H9 (cell line): ENCODE data around the gene CYP21A2. TPM values are rescaled to one million over a fixed set of nuclear protein-coding genes. Genes with fewer than 3 reads are reported as not detected.
"Not testable (repeated sequence)": the region's sequence is repeated elsewhere in the genome, so short reads cannot be mapped to it uniquely, and the experiment has no call there.

Source experiments
- DNase-seq: peaks from one replicate; pipeline ENCODE4 v3.0.0-alpha.2; 2017
- H2AFZ ChIP-seq: one replicate; pipeline ENCODE4 v1.6.1; 2013; ENCODE audit warnings: mild to moderate bottlenecking, low read length, control low read depth, moderate library complexity
- H2AK5ac ChIP-seq: 2 replicates; pipeline ENCODE4 v1.6.1; 2013; ENCODE audit warnings: low read length, control low read depth, mixed read lengths; ENCODE audit not compliant: insufficient read length
- H2BK120ac ChIP-seq: one replicate; pipeline ENCODE4 v1.6.1; 2013; ENCODE audit warnings: low read depth, mild to moderate bottlenecking, low read length, control low read depth, inconsistent platforms; ENCODE audit not compliant: poor library complexity, severe bottlenecking
- H2BK12ac ChIP-seq: 2 replicates; pipeline ENCODE4 v1.6.1; 2013; ENCODE audit warnings: low read length, control low read depth, mixed read lengths, low read depth; ENCODE audit not compliant: insufficient read length
- H2BK15ac ChIP-seq: 2 replicates; pipeline ENCODE4 v1.6.1; 2013; ENCODE audit warnings: low read depth, low read length, control low read depth
- H2BK20ac ChIP-seq: one replicate; pipeline ENCODE4 v1.6.1; 2013; ENCODE audit warnings: low read depth, mild to moderate bottlenecking, low read length, control low read depth, inconsistent platforms; ENCODE audit not compliant: poor library complexity, severe bottlenecking
- H2BK5ac ChIP-seq: 2 replicates; pipeline ENCODE4 v1.6.1; 2013; ENCODE audit warnings: low read length, control low read depth, mixed read lengths; ENCODE audit not compliant: insufficient read length
- H3K14ac ChIP-seq: 2 replicates; pipeline ENCODE4 v1.6.1; 2013; ENCODE audit warnings: low read length, control low read depth; ENCODE audit not compliant: insufficient read depth
- H3K18ac ChIP-seq: 2 replicates; pipeline ENCODE4 v1.6.1; 2013; ENCODE audit warnings: low read depth, mild to moderate bottlenecking, mixed read lengths, low read length, control low read depth; ENCODE audit not compliant: insufficient read length
- H3K23ac ChIP-seq: 2 replicates; pipeline ENCODE4 v1.6.1; 2013; ENCODE audit warnings: low read length, control low read depth, mixed read lengths, low read depth; ENCODE audit not compliant: insufficient read length
- H3K23me2 ChIP-seq: 2 replicates; pipeline ENCODE4 v1.6.1; 2013; ENCODE audit warnings: low read depth, mild to moderate bottlenecking, mixed read lengths, low read length, control low read depth; ENCODE audit not compliant: insufficient read length, poor library complexity, severe bottlenecking
- H3K27ac ChIP-seq: 2 replicates; pipeline ENCODE4 v1.5.1; 2013; ENCODE audit warnings: low read length, control low read depth, mixed read lengths, low read depth; ENCODE audit not compliant: insufficient read length
- H3K27me3 ChIP-seq: 2 replicates; pipeline ENCODE4 v1.6.1; 2013; ENCODE audit warnings: low read length, control low read depth, inconsistent platforms; ENCODE audit not compliant: insufficient read depth
- H3K4ac ChIP-seq: 2 replicates; pipeline ENCODE4 v1.6.1; 2013; ENCODE audit warnings: low read depth, mild to moderate bottlenecking, control low read depth, inconsistent platforms, low read length, moderate library complexity
- H3K4me1 ChIP-seq: 2 replicates; pipeline ENCODE4 v1.6.1; 2013; ENCODE audit warnings: low read length, control low read depth, inconsistent platforms; ENCODE audit not compliant: insufficient read depth
- H3K4me2 ChIP-seq: 2 replicates; pipeline ENCODE4 v1.6.1; 2013; ENCODE audit warnings: low read length, control low read depth, mixed read lengths; ENCODE audit not compliant: insufficient read length, insufficient read depth
- H3K56ac ChIP-seq: 2 replicates; pipeline ENCODE4 v1.6.1; 2013; ENCODE audit warnings: low read depth, mild to moderate bottlenecking, mixed read lengths, low read length, control low read depth; ENCODE audit not compliant: insufficient read length
- H3K79me1 ChIP-seq: 2 replicates; pipeline ENCODE4 v1.6.1; 2013; ENCODE audit warnings: low read depth, mild to moderate bottlenecking, moderate library complexity, low read length, control low read depth, inconsistent platforms; ENCODE audit not compliant: insufficient read depth, poor library complexity, severe bottlenecking
- H3K79me2 ChIP-seq: 2 replicates; pipeline ENCODE4 v1.6.1; 2013; ENCODE audit warnings: low read length, control low read depth, inconsistent platforms; ENCODE audit not compliant: insufficient read depth
- H3K9ac ChIP-seq: 2 replicates; pipeline ENCODE4 v1.6.1; 2013; ENCODE audit warnings: low read length, control low read depth, mixed read lengths; ENCODE audit not compliant: insufficient read length; ENCODE audit errors: extremely low read depth
- H3K9me3 ChIP-seq: one replicate; pipeline ENCODE4 v1.6.1; 2013; ENCODE audit warnings: low read depth, low read length, inconsistent platforms; ENCODE audit not compliant: control insufficient read depth
- H3T11ph ChIP-seq: one replicate; pipeline ENCODE4 v1.6.1; 2013; ENCODE audit warnings: mild to moderate bottlenecking, low read length, control low read depth, inconsistent platforms
- H4K20me1 ChIP-seq: one replicate; pipeline ENCODE4 v1.6.1; 2013; ENCODE audit not compliant: control insufficient read depth, insufficient read length, insufficient read depth
- H4K5ac ChIP-seq: 2 replicates; pipeline ENCODE4 v1.6.1; 2013; ENCODE audit warnings: low read depth, mild to moderate bottlenecking, mixed read lengths, low read length, control low read depth; ENCODE audit not compliant: insufficient read length
- H4K8ac ChIP-seq: replicated peaks from 2 replicates; pipeline ENCODE4 v1.6.1; 2013; ENCODE audit warnings: low read length, control low read depth, mixed read lengths, low read depth; ENCODE audit not compliant: insufficient read length
- H4K91ac ChIP-seq: 2 replicates; pipeline ENCODE4 v1.6.1; 2013; ENCODE audit warnings: low read depth, mild to moderate bottlenecking, moderate library complexity, mixed read lengths, low read length, control low read depth; ENCODE audit not compliant: insufficient read length
- H3K27ac Mint-ChIP-seq, 3 experiments: 2 replicates in 2 of 3; 3 replicates in 1 of 3; pipeline ENCODE4 v1.8.0; 2020 to 2021; ENCODE audit warnings: mixed read lengths in 3 of 3, mild to moderate bottlenecking in 1 of 3, moderate library complexity in 1 of 3
- H3K27me3 Mint-ChIP-seq: 2 replicates; pipeline ENCODE4 v1.8.0; 2021; ENCODE audit warnings: low read depth, mild to moderate bottlenecking, moderate library complexity, mixed read lengths
- H3K36me3 Mint-ChIP-seq, 3 experiments: 2 replicates in 2 of 3; 3 replicates in 1 of 3; pipeline ENCODE4 v1.8.0; 2020 to 2021; ENCODE audit warnings: low read depth in 3 of 3, mixed read lengths in 3 of 3; ENCODE audit not compliant: insufficient read depth in 1 of 3
- H3K4me1 Mint-ChIP-seq, 2 experiments: 2 replicates each; pipeline ENCODE4 v1.8.0; 2020; ENCODE audit warnings: mixed read lengths in 2 of 2
- H3K4me3 Mint-ChIP-seq, 2 experiments: 2 replicates in 1 of 2; 3 replicates in 1 of 2; pipeline ENCODE4 v1.8.0; 2020 to 2021; ENCODE audit warnings: mild to moderate bottlenecking in 2 of 2, mixed read lengths in 2 of 2, moderate library complexity in 1 of 2
- H3K9me3 Mint-ChIP-seq, 2 experiments: 2 replicates in 1 of 2; 3 replicates in 1 of 2; pipeline ENCODE4 v1.8.0; 2020; ENCODE audit warnings: mild to moderate bottlenecking in 2 of 2, mixed read lengths in 2 of 2, moderate library complexity in 1 of 2
- WGBS: extraction: QIAGEN DNeasy Blood & Tissue Kit; methylation state at CpG from one replicate; pipeline ENCODE4 v1.1.7; 2013; ENCODE audit warnings: missing lambda C conversion rate, low lambda C conversion rate, mixed read lengths; ENCODE audit not compliant: insufficient read length; ENCODE audit errors: extremely low coverage; 5-methylcytosine and 5-hydroxymethylcytosine counted together
- long read RNA-seq: library from polyadenylated mRNA; unstranded; transcript quantifications from one replicate; pipeline ENCODE4 v2.0.0, GENCODE V29; 2020
- total RNA-seq: library from RNA; stranded (reverse); gene quantifications from 2 replicates; pipeline ENCODE4 v1.2.1, GENCODE V29; 2021

CYP21A2 gene
- not detected in 2 replicates for total RNA-seq
- long read RNA-seq, result 0 reads

GRCh38 chr6:32037598-32038524 is at the start of gene CYP21A2:
TSS of gene CYP21A2 (plus strand) at chr6:32038415. CDS start at chr6:32038423, 8 bp downstream.
- H3K9me3 Mint-ChIP-seq, H3K79me2 ChIP-seq, H3K14ac ChIP-seq, H4K20me1 ChIP-seq, H3K9me3 ChIP-seq, H3K27me3 ChIP-seq, H2BK5ac ChIP-seq, H4K8ac ChIP-seq, H2AFZ ChIP-seq, H3K23me2 ChIP-seq, H3K27ac ChIP-seq, H3K4me1 ChIP-seq, H3K23ac ChIP-seq, H3K4ac ChIP-seq, H3K4me2 ChIP-seq, H3K4me1 Mint-ChIP-seq, H3K56ac ChIP-seq, H3K4me3 Mint-ChIP-seq, H3K9ac ChIP-seq, H2BK120ac ChIP-seq, H3T11ph ChIP-seq, H4K91ac ChIP-seq, H2AK5ac ChIP-seq, H3K18ac ChIP-seq, H3K79me1 ChIP-seq, H3K36me3 Mint-ChIP-seq, H3K27me3 Mint-ChIP-seq, H2BK12ac ChIP-seq, H2BK20ac ChIP-seq, DNase-seq, H2BK15ac ChIP-seq, H4K5ac ChIP-seq, H3K27ac Mint-ChIP-seq: not testable (repeated sequence)
- no CpG with 5 or more reads among the region's 19 CpGs for WGBS

GRCh38 chr6:31989363-31989762 is 48.9 kb upstream of the CYP21A2 start:
- not testable (repeated sequence) for H3K27ac Mint-ChIP-seq, H4K91ac ChIP-seq, H3K9me3 Mint-ChIP-seq, H3K4me3 Mint-ChIP-seq, H2BK20ac ChIP-seq, H3K4me1 ChIP-seq, H3K23me2 ChIP-seq, H3K18ac ChIP-seq, H3K4ac ChIP-seq, H3K23ac ChIP-seq, H2BK15ac ChIP-seq, H3K4me2 ChIP-seq, H3K56ac ChIP-seq, H2BK5ac ChIP-seq, H3K27me3 ChIP-seq, H3K27ac ChIP-seq, H3K4me1 Mint-ChIP-seq, H3K9me3 ChIP-seq, H3T11ph ChIP-seq, H4K20me1 ChIP-seq, H2BK120ac ChIP-seq, H3K9ac ChIP-seq, H3K36me3 Mint-ChIP-seq, H4K5ac ChIP-seq, DNase-seq, H3K14ac ChIP-seq, H2BK12ac ChIP-seq, H3K27me3 Mint-ChIP-seq, H2AFZ ChIP-seq, H2AK5ac ChIP-seq, H3K79me2 ChIP-seq, H4K8ac ChIP-seq, H3K79me1 ChIP-seq
- no CpG with 5 or more reads among the region's 10 CpGs for WGBS
